Heart left ventricle (tissue), 16 donors: Measurements from ENCODE around the gene ATF7IP. TPM values are rescaled to one million over a fixed set of nuclear protein-coding genes. Genes with fewer than 3 reads are reported as not detected.

ENCODE experiments used
- ATAC-seq, 4 donors: fragments of 200-7000 bp; cut with Tn5 transposase; one replicate each; pipeline ENCODE4 v1.9.1; 2020 to 2022; ENCODE audit warnings: moderate library complexity in 4 of 4, mild to moderate bottlenecking in 3 of 4, moderate number of reproducible peaks in 1 of 4
- DNase-seq, 5 donors: peaks; one replicate each; pipeline ENCODE4 v3.0.0-alpha.2; 2020
- H3K27ac ChIP-seq, 12 donors: fragments of 200-600 bp; sonication (generic) in 4 of 12; one replicate each; pipeline versions ENCODE4 v1.5.0 to v1.8.0; 2016 to 2022; ENCODE audit warnings: mild to moderate bottlenecking in 2 of 12
- H3K27me3 ChIP-seq, 9 donors: fragments of 200-600 bp; sonication (generic) in 2 of 9; one replicate each; pipeline versions ENCODE4 v1.5.1 to v1.8.0; 2016 to 2022; ENCODE audit warnings: mild to moderate bottlenecking in 3 of 9
- H3K36me3 ChIP-seq, 9 donors: fragments of 200-600 bp; sonication (generic) in 2 of 9; one replicate each; pipeline versions ENCODE4 v1.5.0 to v1.8.0; 2018 to 2022; ENCODE audit warnings: mild to moderate bottlenecking in 2 of 9
- H3K4me1 ChIP-seq, 12 donors: fragments of 200-600 bp; sonication (generic) in 4 of 12; one replicate each; pipeline versions ENCODE4 v1.5.0 to v1.8.0; 2016 to 2022; ENCODE audit warnings: mild to moderate bottlenecking in 3 of 12
- H3K4me3 ChIP-seq, 12 donors: fragments of 200-600 bp; sonication (generic) in 4 of 12; one replicate each; pipeline versions ENCODE4 v1.5.0 to v1.8.0; 2017 to 2022; ENCODE audit warnings: mild to moderate bottlenecking in 9 of 12, moderate library complexity in 4 of 12
- H3K9me3 ChIP-seq, 12 donors: fragments of 200-600 bp; sonication (generic) in 4 of 12; one replicate each; pipeline versions ENCODE4 v1.5.0 to v1.8.0; 2016 to 2022; ENCODE audit warnings: mild to moderate bottlenecking in 1 of 12
- POLR2A ChIP-seq, 2 donors: fragments of 450-650 bp; IDR thresholded peaks; one replicate each; pipeline ENCODE4 v1.6.1; 2017; ENCODE audit warnings: antibody characterized with exemption in 2 of 2, mild to moderate bottlenecking in 2 of 2, moderate library complexity in 2 of 2
- WGBS, 4 donors: extraction: QIAGEN DNeasy Blood & Tissue Kit in 2 of 4; methylation state at CpG; one replicate each; pipeline versions ENCODE4 v1.1.5 to v1.1.7; 2013 to 2018; 5-methylcytosine and 5-hydroxymethylcytosine counted together
- intact Hi-C, 10 donors: fragments of 100-400 bp; cut with DNase I; formaldehyde crosslinking; loops; one replicate each; pipeline versions ENCODE4 v1.11.1 to v1.14.2; 2022
- polyA plus RNA-seq, 2 donors: library from polyadenylated mRNA; stranded (reverse); fragments of 200-250 nt; gene quantifications; one replicate each; pipeline ENCODE4 v1.2.3, GENCODE V29; 2013
- total RNA-seq, 9 donors: library from RNA; depleted of rRNA in 2 of 9; stranded (reverse); fragments of >200 nt in 2 of 9; fragmentation: NEBNext Ultra II Directional in 3 of 9; extraction: Animal tissue kit (Norgen Biotek cat#: 25700) in 3 of 9; gene quantifications; one replicate each; pipeline versions ENCODE4 v1.1.0 to v1.2.4, GENCODE V29; 2016 to 2023
- TF ChIP-seq, protein P1 (sequence below), 12 donors: fragments of 200-600 bp; sonication (generic) in 4 of 12; IDR thresholded peaks; one replicate each; pipeline versions ENCODE4 v1.5.0 to v1.8.0; 2018 to 2022; ENCODE audit warnings: antibody characterized with exemption in 12 of 12, mild to moderate bottlenecking in 5 of 12
- donor health status: ischemic (EF 13 %, LVEDD 7.1; RV severe dilation, severe dysfunction).
- donor health status: healthy with polysubstance abuse.
- donor health status: DM: no; HTN: yes; CAD: no.
- donor health status: DM: no; HTN: no; CAD: no.
- donor health status: ischemic (EF 25% LVEDD 6.9; RV normal size, moderate dysfunction).
- donor health status: ischemic (EF 25% LVEDD 5.7; RV mildly dilated, moderate dysfunction).
- donor health status: healthy.
- donor health status: DM: yes; HTN: yes; CAD: no.
- donor health status: ischemic (EF 35%, LVEDD 5.7; RV mildly dilated, moderate dysfunction).
- donor health status: nonischemic (EF 11% LVEDD 7.7; RV severe dilation, severe dysfunction).
- donor health status: DM: yes; HTN: yes; CAD: no.
- donor health status: PGD.
- donor health status: ischemic (EF 29% LVEDD 5.4; RV normal size, mild dysfunction).
- donor health status: nonischemic (EF 23%, LVEDD 6.1; RV moderate dilation, normal function).

ATF7IP gene
- total and polyA plus RNA-seq, 11 donors = 7.7 to 82.4 (median 55.0) TPM

DNA sequence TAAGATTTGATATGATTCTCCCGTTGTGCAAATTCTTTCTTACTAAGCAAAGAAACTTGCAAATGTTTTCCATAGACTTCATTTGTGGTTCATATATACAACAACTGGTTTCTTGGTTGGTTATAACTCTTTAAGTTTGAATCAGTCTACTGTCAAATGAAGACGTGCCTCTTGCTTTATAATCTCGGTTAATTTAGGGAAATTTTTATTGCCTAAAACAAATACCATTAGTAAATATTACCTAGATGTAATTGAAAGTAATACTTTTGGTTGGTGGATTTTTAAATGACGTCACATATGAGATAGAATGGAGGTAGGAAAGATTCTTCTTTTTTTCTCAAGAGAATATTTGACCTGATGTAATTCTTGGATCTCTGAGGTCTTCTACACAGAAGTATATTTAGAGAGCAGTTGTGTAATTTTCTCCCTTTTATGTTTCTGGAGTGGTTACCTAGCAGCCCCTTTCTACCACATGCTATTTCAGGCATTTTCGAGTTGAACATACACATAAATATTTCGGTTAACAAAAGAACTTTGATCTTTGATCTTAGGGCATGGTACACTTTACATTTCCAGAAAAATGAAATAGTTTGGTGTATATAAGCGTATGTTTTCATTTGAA, 1.7 kb downstream of the ATF7IP start:
- peak overlapping the region; percentile 90 to 98 (median 95) for H3K27ac ChIP-seq
- no peaks in the 10 kb centered on the region for H3K27me3 ChIP-seq
- ATAC-seq (no peak), DNase-seq (no peak)
- no peak for TF ChIP-seq POLR2A (IDR thresholded peaks at IDR 0.05)
- TF ChIP-seq, protein P1, sequence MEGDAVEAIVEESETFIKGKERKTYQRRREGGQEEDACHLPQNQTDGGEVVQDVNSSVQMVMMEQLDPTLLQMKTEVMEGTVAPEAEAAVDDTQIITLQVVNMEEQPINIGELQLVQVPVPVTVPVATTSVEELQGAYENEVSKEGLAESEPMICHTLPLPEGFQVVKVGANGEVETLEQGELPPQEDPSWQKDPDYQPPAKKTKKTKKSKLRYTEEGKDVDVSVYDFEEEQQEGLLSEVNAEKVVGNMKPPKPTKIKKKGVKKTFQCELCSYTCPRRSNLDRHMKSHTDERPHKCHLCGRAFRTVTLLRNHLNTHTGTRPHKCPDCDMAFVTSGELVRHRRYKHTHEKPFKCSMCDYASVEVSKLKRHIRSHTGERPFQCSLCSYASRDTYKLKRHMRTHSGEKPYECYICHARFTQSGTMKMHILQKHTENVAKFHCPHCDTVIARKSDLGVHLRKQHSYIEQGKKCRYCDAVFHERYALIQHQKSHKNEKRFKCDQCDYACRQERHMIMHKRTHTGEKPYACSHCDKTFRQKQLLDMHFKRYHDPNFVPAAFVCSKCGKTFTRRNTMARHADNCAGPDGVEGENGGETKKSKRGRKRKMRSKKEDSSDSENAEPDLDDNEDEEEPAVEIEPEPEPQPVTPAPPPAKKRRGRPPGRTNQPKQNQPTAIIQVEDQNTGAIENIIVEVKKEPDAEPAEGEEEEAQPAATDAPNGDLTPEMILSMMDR (IDR thresholded peaks at IDR 0.05) = no peak
- H3K4me3 ChIP-seq = peak overlapping the region; percentile 52 to 84 (median 69)
- peaks cover 0 to 37% (median 9%) of the 10 kb centered on the region in 12 donors for H3K4me1 ChIP-seq
- H3K9me3 ChIP-seq = peaks cover 0 to 3% (median 0%) of the 10 kb centered on the region in 12 donors
- peaks cover 0 to 15% (median 0%) of the 10 kb centered on the region in 9 donors for H3K36me3 ChIP-seq
- intact Hi-C loops = loop anchor here in 9 of 10 donors (2.0 to 10.0 kb wide), 11 partner anchors 16 to 405 kb away; partner anchors contain the start of gene PLBD1 (in 1 of the 9)
- 7 to 13% (median 10%) methylated on average over 7 of the region's 7 CpGs for WGBS, 4 donors

DNA sequence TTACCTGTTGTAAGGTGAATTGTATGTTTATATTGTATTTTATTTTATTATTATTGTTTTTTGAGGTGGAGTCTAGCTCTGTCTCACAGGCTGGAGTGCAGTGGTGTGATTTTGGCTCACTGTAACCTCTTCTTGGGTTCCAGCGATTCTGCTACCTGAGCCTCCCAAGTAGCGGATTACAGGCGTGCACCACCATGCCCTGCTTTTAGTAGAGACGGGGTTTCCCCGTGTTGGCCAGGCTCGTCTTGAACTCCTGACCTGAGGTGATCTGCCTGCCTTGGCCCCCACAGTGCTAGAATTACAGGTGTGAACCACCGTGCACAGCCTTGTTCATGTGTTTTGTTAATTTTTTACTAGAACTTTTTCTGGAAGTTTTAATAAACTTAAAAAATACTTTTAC, 3.8 kb downstream of the ATF7IP start:
- H3K27ac ChIP-seq = peak overlapping the region in 1 of 12 donors; percentile 98
- intact Hi-C loops = loop anchor here in 9 of 10 donors (5.0 to 10.0 kb wide), 7 partner anchors 33 to 403 kb away; partner anchors contain the start of gene PLBD1 (in 1 of the 9)
- H3K36me3 ChIP-seq = peaks cover 0 to 15% (median 0%) of the 10 kb centered on the region in 9 donors
- no peaks in the 10 kb centered on the region for H3K27me3 ChIP-seq
- H3K9me3 ChIP-seq = peaks cover 0 to 3% (median 0%) of the 10 kb centered on the region in 12 donors
- H3K4me1 ChIP-seq = peaks cover 0 to 59% (median 19%) of the 10 kb centered on the region in 12 donors
- no peak overlapping the region for H3K4me3 ChIP-seq
- ATAC-seq = no peak
- WGBS, 4 donors = 94 to 98% (median 97%) methylated on average over 7 of the region's 7 CpGs
- no peak for DNase-seq
- no peak for TF ChIP-seq POLR2A (IDR thresholded peaks at IDR 0.05)
- TF ChIP-seq, protein P1 (IDR thresholded peaks at IDR 0.05) = no peak

DNA sequence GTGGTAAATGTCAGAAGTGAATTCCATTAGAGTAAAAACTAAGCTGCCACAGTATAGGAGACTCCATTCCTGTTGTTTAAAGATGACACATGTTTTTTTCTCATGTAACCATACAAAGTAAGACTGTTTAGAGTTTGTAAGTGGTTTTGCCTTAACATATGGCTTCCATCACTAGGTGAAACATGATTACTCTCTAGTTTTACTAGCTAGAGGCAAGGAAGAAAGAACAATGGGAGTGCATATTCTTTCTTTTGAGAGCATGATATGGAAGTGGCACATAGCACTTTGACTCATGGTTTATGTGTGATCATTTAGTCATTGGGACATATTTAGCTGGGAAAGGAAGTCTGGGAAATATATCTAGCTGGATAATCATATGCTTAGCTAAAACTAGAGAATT, 7.7 kb downstream of the ATF7IP start:
- no peak for DNase-seq
- Histone ChIP-seq H3K4me1 (peaks cover 0 to 66% (median 20%) of the 10 kb centered on the region in 12 donors), H3K36me3 (peaks cover 0 to 25% (median 0%) of the 10 kb centered on the region in 9 donors), H3K27me3 (no peaks in the 10 kb centered on the region), H3K9me3 (peaks cover 0 to 3% (median 0%) of the 10 kb centered on the region in 12 donors), H3K27ac (peak overlapping the region in 5 of 12 donors; percentile 10 to 45 (median 26)), H3K4me3 (no peak overlapping the region)
- intact Hi-C loops = no loop called here
- ATAC-seq = peak in 2 of 4 donors; percentile 37 to 62
- TF ChIP-seq, protein P1 (IDR thresholded peaks at IDR 0.05) = no peak
- no peak for TF ChIP-seq POLR2A (IDR thresholded peaks at IDR 0.05)

DNA sequence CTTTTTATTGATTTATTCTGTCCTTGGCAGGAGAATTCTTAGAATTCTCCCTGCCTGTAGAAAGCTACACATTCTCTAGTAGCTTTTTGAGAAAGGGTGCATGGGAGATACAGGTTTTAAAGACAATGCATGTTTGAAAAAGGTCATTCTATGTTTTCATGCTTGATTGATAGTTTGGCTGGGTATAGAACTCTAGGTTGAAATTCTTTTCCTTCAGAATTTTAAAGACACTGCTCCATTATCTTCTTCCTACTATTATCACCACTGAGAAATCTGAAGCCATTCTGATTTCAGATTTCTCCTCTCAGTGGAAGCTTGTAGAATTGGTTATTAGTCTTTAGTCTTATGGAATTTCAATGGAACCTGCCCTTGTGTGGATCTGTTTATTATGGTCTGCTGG, 14.0 kb downstream of the ATF7IP start:
- H3K27me3 ChIP-seq = no peaks in the 10 kb centered on the region
- intact Hi-C loops = no loop called here
- no peak for TF ChIP-seq POLR2A (IDR thresholded peaks at IDR 0.05)
- TF ChIP-seq, protein P1 (IDR thresholded peaks at IDR 0.05) = no peak
- H3K36me3 ChIP-seq = peaks cover 0 to 15% (median 0%) of the 10 kb centered on the region in 9 donors
- H3K9me3 ChIP-seq = peaks cover 0 to 25% (median 17%) of the 10 kb centered on the region in 12 donors
- ATAC-seq (no peak), DNase-seq (no peak)
- no peak overlapping the region for H3K4me3 ChIP-seq
- H3K27ac ChIP-seq = no peak overlapping the region
- H3K4me1 ChIP-seq = peaks cover 0 to 39% (median 15%) of the 10 kb centered on the region in 12 donors
